HG03135 (cell line): ENCODE measurements around the gene XPC.

Experiments used
- ATAC-seq: cut with Tn5 transposase; IDR thresholded peaks from one replicate; pipeline ENCODE4 v1.9.1; 2021; ENCODE audit warnings: mild to moderate bottlenecking, moderate library complexity; ENCODE audit not compliant: unreplicated experiment

XPC gene

DNA sequence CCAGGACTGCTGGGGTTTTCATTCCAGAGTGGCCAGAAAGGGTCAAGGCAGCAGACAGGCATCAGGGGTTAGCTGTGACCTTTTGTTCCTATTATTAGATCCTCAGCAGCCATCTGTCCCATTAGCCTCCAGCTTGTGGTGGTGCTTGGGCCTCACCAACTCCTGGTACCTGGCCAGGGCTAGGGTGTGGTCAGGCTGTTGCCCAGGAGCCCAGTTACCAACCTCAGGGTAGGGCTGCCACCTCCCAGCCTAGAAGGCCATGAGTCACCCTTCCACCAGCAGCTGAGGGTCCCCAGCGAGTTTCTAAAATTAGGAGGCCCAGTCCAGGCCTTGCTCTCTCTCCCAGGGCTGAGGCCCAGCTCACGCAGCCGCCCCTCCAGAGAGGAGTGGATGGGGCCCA is 41.4 kb downstream of the XPC start:
- no peak for ATAC-seq

DNA sequence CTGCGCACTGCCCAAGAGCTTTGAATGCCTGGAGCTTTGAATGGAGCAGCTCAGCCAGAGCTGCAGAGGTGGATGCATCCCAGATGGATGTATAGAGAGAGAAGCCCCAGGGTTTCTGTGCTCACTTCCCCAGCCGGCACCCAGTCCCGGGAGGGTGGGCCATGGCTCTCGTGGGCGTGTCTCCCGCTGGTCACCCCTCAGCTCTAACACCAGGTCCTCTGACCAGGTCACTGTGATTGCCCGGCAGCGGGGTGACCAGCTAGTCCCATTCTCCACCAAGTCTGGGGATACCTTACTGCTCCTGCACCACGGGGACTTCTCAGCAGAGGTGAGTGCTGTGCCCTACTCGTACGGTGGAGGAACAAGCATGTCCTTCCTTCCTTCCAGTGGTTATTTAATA is 42.8 kb downstream of the XPC start:
- ATAC-seq: no peak

DNA sequence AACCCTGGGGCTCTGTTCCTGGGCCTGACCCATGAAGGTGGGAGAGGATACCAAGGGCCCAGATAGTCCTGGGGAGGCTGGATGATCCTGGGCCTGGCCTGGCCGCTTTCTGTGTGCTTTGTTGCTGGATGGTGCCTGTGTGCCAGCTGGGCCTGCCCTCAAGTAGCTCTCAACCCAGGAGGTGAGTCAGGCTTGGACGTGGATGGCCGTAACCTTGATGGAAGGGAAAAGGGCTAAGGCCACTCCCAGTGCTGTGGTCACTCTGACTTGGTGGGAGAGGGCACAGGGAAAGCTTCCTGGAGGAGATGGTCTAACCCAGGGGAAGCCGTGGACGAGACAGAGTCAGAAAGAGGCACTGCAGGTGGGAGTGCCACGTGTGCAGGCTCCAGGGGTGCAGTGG is 44.1 kb downstream of the XPC start:
- ATAC-seq: no peak

DNA sequence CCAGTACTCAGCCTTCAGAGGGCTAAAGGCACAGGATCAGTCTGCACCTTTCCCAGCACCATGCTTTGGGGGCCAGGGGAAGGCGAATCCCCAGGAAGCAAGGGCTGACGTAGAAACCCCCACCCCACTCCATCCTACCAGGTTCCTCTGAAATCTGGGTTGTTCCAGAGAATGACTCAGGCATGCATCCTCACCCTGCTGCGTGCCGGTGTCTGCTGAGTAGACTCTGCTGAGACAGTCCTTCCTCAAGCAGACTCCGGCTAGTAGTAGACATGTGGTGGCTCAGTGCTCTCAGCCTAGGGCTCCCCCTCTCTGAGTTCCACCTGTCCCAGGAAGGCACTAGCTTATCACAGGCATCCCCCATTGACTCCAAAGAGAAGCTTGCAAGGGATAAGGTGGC is 44.5 kb downstream of the XPC start:
- ATAC-seq: no peak

DNA sequence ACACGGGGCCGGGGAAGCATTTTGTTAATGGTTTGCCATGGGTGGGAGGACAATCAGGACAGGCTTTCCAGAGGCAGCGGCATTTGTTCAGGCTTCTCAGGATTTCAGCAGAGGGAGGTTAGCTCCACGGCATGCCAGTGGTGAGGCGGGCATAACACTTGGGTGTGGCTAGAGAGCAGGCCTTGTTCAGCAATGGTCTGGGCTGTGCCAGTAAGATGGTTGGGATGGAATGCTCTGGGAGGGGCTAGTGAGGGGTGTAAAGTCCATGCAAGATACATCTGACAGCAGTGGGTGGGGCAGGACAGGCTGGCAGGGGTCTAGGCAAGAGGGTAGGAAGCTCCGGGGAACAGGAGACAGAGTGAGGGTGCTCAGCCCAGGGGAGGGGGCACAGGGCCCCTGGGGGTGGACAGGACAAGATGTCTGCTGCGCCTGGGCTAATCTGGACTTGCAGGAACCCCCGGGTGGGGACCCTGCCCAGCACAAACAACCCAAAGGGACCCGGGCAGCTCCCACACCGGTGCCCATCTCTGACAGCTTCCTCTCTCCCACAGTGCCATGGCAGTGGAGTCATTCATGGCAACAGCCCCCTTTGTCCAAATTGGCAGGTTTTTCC is 45.1 kb downstream of the XPC start:
- no peak for ATAC-seq

DNA sequence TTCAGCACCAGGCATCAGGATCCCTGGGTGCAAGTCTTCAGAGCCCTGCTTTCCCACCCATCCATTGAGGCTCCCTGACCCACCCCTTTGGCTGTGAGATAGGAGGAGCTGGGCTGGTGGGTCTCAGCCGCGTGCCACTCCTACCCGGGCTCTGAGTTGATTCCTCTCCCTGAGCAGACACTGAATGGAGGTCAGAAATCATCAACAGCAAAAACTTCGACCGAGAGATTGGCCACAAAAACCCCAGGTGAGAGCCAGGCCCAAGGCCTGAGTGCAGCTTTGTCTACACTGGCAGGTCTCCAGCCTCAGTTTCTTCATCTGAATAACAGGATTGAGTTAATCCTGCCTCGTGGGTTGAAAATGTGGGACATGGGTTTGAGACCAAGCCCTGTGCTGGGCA is 45.7 kb downstream of the XPC start:
- no peak for ATAC-seq

DNA sequence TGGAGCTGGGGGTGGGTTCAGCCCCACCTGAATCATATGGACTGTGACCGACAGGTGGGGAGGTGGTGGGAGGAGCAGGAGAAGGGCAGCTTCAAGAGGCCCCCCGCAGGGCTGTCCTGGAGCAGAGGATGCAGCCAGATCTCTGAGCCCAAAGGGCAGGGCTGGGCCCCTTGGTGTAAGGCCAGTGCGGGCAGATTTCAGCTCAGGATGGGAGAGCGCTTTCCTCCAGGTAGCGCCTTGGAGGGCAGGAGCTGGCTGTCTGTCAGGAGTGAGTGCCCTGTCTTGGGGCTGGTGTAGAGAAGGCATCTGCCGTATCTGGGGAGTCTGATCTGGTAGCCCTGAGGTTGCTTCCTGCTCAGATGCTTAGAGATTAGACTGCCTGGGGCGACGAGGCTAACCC is 46.3 kb downstream of the XPC start:
- ATAC-seq: no peak

DNA sequence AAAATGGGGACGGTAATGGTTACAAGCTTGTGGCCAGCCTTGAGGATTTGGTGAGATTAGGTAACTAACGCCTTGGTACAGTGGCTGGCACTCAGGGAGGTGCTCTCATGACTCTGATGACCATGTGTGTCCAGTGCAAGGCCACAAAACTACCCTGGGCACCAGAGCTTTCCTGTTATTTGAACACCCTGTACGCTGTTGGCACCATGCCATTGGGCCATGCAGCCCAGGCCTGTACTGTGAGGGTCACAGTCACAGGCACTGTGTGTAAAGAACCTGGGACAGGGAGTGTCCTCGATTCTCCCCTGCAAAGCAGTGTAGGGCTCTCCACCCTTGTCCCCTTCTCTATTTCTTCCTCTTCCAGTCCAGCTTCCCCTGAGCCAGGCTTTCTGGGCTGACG is 47.3 kb downstream of the XPC start:
- ATAC-seq: no peak

DNA sequence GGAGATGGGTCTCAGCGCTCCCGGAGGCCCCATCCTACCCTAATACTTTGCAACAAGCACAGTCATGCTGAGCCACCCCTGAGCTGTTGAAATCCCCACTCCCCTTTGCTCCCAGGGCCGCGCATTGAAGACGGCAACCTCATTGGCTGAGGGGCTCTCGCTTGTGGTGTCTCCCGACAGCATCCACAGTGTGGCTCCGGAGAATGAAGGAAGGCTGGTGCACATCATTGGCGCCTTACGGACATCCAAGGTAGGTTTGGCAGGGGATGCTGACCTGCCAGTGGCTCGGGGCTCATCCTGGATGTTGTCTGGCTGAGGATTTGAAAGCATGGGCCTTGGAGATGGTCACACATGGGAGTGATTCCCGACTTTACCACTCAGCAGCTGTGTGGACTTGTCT is 47.7 kb downstream of the XPC start:
- no peak for ATAC-seq

DNA sequence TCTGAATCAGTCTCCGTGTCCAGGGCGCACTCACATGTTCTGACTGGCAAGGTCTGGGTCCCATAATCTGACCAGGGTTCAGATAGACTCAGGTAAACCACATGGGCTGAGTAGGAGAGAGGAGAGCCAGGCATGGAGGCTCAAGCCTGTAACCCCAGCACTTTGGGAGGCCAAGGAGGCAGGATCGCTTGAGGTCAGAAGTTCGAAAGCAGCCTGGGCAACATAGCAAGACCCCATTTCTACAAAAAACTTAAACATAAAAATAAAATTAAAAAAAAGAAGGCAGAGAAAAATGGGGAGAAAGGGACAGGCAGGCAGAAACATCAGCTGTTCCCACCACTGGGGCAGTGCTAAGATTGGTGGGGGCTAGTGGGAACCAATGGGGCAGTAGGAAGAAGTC is 48.2 kb downstream of the XPC start:
- no peak for ATAC-seq

DNA sequence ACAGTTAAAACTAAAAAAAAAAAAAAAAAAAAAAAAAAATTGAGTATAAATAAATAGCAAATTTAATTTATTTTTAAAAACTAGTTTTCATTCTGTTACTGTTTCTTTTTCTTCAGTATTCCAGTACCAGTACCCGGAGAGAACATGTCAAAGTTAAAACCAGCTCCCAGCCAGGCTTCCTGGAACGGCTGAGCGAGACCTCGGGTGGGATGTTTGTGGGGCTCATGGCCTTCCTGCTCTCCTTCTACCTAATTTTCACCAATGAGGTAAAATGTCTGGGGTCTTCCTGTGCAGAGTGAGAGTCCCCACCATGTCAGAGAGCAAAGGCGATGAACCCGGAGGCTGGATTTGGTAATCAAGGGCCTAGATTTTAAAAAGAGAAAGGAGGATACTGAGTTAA is 49.1 kb downstream of the XPC start:
- ATAC-seq: no peak

DNA sequence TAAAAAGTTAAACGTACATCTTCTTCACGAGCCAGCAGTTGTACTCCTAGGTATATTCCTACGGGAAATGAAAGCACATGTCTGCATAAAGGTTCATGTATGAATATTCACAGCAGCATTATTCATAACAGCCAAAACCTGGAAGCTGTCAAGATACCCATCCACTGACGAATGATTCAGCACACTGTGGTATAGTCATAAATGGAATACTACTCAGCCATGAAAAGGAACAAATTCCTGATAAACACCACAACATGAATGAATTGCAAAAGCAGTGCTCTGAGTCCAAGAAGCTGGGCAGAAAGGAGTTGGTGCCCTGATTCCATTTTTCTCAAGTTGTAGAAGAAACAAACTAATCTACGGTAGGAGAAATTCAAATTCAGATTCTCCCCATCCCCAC is 49.7 kb downstream of the XPC start:
- no peak for ATAC-seq

DNA sequence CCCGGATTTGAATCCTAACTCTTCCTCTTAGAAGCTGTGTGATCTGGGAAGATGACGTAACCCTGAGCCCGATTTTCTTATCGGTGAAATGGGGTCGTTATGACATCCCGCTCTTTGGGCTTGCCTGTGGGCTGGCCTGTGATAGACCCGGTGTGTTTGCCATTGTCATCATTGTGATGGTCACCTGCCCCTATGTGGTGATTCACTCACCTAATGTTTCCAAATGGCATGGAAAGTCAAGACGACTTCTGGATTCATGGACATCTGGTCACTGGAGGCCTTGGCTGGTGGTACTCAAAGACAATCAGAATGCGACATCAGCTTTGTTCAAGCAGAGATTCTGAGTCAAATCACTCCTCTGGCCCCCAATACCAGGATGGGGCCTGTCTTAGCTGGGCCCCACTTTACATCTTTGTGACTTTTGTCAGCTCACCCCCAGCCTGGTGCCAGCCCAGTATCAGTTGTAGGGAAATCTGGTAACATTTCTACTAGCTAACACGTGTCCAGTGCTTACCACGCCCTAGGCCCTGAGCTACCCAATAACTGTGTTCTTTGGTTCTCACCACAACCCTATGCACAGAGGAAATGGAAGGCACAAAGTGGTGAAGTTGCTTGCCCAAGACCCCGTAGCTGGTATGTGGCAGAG is 50.8 kb downstream of the XPC start:
- no peak for ATAC-seq

DNA sequence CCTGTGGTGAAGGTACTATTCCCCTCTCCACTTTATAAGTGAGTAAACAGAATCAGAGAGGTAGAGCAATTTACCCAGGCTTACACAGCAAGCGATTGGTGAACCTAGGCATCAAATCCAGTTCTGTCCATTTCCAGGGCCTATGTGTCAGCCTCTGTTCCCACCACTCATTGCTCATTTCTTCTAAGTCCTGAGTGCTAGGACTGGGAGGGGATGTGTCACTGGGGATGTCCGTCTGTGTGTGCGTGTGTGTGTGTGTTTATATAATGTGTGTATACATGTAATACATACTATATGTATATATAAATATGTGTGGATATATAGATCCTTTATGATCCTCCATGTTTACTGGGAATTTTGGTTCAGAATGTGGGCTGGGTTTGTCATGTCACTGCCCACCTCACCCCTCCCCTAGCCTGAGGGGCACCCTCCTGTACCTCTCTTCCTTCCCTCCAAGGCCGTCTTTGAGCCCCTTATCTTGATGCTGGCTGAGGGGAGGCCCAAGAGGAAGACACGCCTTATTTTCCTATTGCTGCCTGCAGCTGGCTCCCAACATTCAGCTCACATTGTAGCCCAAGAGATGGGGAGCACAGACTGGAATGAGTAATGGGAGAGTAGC is 51.4 kb downstream of the XPC start:
- ATAC-seq: no peak

DNA sequence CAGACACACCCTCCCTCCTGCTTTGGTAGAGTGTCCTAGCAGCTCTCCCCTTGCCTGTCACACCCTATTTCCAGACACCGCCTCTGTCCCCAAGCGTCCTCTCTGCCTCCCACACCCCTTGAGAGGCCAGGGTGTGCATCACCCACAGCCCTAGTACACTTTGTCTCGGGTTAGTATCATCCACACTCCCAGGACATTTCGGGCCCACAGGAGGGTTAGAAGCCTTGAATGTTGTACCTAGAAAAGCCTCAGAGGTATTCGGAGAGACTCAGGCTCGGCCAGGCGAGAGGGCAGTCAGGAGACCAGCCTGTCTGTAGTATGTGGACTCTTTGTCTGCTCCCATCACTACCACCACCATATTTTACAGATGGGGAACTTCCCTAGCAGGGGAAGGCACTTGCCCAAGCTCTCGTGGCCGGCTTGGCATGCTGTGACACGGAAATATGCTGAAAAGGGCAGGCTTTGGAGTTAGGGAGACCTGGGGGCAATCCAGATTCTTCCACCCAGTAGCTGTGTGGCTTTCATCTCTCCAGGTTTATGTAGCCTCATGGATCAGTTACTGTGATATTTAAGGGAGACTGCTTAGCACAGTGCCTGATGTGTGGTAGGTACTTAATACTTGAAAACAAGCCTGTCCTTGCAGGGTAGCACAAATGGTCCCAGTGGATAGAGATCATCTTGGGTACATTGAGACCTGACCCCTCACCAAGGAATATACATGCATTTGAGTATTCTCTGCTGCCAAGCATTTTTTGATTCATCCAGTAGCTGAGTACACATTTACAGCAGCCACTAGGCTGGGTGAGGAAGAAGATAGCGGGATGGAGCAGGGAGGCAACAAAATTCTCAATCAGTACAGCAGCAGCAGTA is 52.1 kb downstream of the XPC start:
- no peak for ATAC-seq

DNA sequence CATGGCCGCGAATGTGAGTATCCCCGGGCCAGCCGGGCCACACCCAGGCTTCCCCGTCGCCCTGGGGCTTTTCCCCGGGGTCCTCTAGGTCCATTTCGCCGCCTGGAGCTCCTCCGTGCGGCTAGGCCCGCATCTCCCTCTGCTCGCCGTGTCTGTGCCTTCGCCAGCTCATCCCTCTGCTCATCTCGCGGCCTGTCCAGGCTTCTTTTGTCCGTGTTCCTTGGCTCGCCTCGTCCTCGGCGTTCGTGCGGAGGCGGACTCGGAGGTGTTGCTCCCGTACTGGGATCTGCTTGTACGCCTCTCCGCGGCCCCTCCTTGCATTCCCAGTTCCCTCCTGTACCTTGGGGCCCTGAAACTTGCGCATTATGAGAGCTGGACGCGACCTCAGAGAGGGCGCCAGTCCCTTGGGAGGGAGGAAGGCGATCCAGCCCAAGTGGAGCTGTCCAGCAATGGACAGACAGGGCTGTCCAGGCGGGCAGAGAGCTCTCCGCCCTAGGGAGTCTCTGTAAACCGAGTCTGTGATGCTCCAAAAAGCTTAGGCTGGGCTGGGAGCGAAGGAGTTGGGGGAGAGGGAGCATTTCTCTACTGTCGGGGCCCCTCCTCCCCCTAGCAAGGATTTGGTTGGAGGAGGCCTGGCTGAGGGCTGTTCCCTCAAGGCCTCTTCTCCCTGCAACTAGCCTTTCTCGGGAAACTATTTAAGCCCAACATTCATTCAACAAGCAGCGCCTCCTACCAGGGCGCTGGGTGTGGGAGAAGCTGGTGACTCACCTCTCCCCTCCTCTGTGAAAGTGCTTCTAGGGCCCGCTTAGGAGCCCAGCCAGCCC is 53.0 kb downstream of the XPC start:
- ATAC-seq: peak; percentile 28

DNA sequence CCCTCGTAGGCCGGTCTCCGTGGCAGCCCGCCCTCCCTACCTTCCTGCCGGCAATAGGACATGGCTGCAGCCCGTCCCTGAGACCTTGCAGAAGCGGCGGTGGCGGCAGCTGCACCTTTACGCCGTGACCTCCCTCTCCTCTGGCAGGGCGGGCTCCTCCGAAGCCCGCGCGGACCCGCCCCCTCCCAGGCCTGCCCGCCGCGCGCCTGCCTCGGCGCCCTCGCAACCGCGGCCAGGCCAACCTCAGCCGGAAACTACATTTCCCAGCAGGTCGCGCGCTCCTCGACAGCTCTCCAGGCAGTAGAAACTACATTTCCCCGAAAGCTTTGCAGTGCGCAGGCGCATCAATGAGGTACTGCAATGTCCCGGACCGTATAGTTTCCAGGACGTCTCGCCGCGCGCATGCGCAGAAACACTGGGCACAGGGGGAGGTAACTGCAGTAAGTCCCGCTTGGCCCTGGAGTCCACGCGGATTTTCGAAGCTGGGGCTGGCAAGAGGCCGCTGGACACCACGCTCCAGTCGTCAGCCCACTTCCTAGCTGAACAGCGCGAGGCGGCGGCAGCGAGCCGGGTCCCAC is 53.7 kb downstream of the XPC start, which contains the start of the genes CHCHD4 and TMEM43:
CHCHD4 (minus strand) TSS at position 256 of the 578 bp plus-strand sequence; CDS start at position 62, 194 bp downstream.
TMEM43 (plus strand) TSS at position 438 of the 578 bp plus-strand sequence. CDS start 142 bp downstream, outside the sequence.
- peak; percentile 91 for ATAC-seq

DNA sequence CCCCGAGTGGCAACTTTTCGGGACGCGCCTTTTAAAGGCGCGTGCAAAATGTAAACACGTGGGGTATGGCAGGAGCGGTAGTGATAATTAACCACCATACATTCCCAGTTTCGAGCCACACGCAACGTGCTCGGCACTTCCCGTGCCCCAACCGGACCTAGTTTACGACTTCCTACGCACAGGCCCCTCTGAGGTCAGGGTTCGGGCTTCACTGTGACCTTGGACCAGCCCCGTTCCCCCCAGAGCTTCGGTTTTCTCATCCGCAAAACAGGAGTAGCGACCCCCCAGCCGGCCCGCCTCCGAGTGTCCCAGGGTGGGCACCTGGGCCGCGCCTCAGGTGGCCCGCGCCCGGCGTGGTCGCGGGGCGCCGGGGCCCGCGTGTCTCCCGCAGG is 54.2 kb downstream of the XPC start:
- ATAC-seq: peak; percentile 37

DNA sequence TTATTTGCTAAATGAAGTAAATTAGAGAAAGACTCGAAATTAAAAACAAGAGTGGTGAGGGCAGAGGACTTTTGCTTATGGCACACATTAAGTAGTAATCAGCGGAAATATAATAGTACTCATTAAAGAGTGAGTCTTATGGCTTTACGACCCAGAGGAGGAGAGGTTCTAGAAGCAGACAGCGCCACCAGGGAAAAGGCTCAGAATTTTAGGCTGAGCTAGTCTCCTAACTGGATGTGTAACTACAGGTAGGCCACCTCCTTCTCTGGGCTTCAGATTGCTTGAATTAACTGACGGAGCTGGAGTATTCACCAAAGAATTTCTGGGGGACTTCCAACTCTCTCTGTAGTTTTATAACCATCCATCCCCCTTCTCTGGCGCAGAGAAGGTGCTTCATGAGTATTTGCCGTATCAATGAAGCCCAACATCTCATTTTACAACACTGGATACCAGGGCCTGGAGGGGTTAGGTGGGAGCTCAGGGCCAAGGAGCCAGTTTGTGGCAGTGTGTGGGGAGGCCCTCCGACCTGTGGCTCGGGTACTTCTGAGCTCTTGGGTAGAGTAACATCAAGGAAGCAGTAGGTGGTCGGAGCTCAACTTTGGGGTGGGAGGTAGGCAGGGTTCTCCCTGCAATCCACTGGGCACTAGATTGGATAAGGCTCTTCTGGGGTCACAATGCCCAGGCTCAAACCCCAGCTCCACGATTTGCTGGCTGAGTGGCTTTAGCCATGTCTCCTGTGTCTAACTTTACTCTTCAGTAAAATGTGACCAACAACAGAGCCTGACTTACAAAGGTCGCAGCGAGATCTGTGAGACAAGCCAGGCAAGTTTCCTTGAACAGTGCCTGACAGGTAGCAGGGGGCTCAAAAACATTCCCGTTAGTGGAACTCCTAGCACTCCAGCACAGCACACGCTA is 54.8 kb downstream of the XPC start:
- ATAC-seq: no peak
